ENCODE results near the gene CERKL.

Gene CERKL

GRCh38 chr2:181499231-181499630, 157.7 kb downstream of the CERKL start:
- DNase-seq = no peak
